ENCODE measurements around the gene ANKRD16.

DNA sequence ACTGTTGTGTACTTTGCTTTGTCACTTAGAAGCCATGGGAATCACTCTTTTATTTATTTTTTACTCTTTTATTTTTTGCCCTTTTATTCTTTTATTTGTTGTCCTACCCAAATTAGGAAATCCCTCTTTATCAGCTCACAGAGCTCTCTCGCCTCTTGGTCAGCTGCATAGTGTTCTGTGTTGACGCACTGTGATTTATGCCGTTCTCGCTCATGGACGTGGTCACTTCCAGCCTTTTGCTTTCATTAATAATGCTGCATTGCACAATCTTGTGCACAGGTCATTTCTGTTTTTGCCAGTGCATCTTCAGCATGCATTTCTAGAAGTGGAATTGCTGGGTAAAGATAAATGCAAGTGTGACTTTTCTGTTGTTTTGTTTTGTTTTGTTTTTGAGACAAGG, 42.7 kb upstream of the ANKRD16 start:
- TF ChIP-seq MXD4 (CRISPR knock-in tag; IDR thresholded peaks at IDR 0.05; ENCODE audit: borderline replicate concordance) (no peak), IRF2 (CRISPR knock-in tag; IDR thresholded peaks at IDR 0.05; ENCODE audit: borderline replicate concordance, low read depth) (no peak), CREB1 (CRISPR knock-in tag; IDR thresholded peaks at IDR 0.05) (no peak), ELF4 (CRISPR knock-in tag; IDR thresholded peaks at IDR 0.05; ENCODE audit: low read depth) (no peak), MYBL2 (CRISPR knock-in tag; IDR thresholded peaks at IDR 0.05) (no peak)
- TF ChIP-seq, protein P1, sequence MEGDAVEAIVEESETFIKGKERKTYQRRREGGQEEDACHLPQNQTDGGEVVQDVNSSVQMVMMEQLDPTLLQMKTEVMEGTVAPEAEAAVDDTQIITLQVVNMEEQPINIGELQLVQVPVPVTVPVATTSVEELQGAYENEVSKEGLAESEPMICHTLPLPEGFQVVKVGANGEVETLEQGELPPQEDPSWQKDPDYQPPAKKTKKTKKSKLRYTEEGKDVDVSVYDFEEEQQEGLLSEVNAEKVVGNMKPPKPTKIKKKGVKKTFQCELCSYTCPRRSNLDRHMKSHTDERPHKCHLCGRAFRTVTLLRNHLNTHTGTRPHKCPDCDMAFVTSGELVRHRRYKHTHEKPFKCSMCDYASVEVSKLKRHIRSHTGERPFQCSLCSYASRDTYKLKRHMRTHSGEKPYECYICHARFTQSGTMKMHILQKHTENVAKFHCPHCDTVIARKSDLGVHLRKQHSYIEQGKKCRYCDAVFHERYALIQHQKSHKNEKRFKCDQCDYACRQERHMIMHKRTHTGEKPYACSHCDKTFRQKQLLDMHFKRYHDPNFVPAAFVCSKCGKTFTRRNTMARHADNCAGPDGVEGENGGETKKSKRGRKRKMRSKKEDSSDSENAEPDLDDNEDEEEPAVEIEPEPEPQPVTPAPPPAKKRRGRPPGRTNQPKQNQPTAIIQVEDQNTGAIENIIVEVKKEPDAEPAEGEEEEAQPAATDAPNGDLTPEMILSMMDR (IDR thresholded peaks at IDR 0.05): no peak
- TF ChIP-seq, protein P2, sequence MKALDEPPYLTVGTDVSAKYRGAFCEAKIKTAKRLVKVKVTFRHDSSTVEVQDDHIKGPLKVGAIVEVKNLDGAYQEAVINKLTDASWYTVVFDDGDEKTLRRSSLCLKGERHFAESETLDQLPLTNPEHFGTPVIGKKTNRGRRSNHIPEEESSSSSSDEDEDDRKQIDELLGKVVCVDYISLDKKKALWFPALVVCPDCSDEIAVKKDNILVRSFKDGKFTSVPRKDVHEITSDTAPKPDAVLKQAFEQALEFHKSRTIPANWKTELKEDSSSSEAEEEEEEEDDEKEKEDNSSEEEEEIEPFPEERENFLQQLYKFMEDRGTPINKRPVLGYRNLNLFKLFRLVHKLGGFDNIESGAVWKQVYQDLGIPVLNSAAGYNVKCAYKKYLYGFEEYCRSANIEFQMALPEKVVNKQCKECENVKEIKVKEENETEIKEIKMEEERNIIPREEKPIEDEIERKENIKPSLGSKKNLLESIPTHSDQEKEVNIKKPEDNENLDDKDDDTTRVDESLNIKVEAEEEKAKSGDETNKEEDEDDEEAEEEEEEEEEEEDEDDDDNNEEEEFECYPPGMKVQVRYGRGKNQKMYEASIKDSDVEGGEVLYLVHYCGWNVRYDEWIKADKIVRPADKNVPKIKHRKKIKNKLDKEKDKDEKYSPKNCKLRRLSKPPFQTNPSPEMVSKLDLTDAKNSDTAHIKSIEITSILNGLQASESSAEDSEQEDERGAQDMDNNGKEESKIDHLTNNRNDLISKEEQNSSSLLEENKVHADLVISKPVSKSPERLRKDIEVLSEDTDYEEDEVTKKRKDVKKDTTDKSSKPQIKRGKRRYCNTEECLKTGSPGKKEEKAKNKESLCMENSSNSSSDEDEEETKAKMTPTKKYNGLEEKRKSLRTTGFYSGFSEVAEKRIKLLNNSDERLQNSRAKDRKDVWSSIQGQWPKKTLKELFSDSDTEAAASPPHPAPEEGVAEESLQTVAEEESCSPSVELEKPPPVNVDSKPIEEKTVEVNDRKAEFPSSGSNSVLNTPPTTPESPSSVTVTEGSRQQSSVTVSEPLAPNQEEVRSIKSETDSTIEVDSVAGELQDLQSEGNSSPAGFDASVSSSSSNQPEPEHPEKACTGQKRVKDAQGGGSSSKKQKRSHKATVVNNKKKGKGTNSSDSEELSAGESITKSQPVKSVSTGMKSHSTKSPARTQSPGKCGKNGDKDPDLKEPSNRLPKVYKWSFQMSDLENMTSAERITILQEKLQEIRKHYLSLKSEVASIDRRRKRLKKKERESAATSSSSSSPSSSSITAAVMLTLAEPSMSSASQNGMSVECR (CRISPR knock-in tag; IDR thresholded peaks at IDR 0.05; ENCODE audit: borderline replicate concordance): no peak

Measured in WTC11 (cell line).